Stimulated activated CD8-positive, alpha-beta memory T cell treated with anti-CD3 and anti-CD28 coated beads, Interleukin-7, amount 100 ng/mL, for 4 hours (primary cell): ENCODE measurements around the gene GDPD4.

Experiments
- DNase-seq, 2 donors: peaks; one replicate each; pipeline ENCODE4 v3.0.0-alpha.2; 2020; ENCODE audit warnings: low read depth in 2 of 2

The GDPD4 gene

DNA sequence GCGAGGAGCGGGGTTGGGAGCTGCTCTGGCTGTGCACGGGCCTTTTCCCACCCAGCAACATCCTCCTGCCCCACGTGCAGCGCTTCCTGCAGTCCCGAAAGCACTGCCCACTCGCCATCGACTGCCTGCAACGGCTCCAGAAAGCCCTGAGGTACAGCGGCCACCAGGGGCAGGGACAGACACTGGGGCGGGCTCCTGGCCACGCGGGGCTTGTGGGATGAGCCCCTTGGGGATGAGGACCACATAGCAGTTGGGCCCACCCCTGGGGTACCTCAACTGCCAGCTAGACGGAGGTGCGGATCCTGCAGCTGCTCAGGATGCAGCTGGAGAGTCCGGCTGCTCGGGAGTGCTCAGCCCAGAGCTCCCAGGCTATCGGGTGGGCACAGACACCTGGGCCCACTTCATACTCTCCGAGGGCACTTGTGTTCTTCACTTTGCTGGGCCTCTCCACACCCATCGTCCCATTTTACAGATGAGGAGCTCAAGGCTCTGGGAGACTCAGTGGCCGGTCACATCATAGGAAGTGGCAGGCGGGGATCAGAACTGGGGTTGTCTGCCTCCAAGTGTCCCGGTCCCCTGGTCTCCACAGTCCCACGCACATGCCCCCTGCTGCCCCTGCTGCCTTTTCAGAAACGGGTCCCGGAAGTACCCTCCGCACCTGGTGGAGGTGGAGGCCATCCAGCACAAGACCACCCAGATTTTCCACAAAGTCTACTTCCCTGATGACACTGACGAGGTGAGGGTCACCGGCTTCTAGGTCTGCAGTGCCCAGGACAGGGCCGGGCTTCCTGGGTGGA lies 95.8 kb downstream of the GDPD4 start:
- no peak for DNase-seq

DNA sequence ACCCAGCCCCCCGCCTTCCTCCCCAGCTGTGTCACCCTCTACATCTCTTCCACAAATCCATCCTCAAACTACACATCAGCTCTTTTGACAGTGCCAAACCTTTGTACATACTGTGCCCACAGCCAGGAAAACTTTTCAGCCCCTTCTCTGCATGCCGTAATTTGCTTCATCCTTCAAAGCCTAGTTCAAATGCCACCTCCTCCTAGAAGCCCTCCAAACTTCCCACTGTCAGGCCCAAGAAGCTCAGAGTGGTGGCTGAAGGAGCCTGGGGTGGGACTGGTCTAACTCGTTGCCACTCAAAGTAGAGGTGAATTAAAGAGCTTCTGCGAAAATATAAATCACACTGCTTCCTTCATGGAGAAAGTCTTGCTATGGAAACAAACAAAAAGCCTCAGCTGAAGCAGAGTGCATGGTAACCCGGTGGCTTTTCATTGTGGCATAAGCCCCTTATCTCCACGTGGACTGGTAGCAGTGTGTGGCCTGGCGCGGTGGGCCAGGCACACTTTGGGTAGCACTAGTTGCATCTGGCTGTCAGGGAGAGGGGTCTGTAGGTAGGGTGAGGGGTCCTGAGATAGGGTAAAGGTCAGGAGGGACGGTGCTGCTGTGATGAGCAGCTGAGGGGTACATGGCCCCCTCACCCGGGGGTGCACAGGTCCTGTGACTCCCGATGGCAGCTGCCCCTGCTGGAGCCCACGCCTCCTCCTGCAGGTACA lies 96.6 kb downstream of the GDPD4 start:
- no peak for DNase-seq

DNA sequence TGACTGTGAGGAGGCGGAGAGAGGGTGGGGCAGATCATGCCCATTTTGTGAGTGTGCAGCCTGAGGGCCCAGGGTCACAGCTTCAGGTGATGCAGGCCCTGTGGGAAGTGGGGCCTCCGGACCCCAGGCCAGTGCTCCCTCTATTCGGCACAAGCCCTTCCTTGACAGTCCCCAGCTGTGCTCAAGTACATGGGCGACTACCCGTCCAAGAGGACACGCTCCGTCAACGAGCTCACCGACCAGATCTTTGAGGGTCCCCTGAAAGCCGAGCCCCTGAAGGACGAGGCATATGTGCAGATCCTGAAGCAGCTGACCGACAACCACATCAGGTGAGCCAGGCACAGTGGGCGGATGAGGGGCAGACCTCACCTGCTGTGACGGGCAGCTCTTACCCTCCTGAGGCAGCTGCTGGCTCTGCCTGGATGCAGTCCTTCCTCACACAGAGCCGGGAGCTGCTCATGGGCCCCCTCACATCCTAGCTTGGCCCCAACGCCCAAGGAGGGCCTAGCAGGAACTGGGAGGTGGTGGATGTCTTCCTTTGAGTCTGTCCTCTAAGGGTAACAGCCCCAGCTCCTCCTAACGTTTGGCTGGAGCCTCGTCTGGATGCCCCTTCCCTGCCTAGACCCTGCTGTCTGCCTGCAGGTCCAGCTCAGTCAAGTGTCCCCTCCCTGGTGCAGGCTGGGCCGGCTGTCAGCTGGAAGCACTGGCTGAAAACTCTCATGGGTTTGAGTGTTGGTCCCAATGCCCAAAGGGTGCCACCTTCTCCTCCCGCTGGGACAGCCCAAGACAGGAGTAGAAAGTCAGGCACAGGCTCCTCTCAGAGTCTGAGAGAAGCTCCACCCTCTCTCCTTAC lies 97.4 kb downstream of the GDPD4 start:
- no peak for DNase-seq

DNA sequence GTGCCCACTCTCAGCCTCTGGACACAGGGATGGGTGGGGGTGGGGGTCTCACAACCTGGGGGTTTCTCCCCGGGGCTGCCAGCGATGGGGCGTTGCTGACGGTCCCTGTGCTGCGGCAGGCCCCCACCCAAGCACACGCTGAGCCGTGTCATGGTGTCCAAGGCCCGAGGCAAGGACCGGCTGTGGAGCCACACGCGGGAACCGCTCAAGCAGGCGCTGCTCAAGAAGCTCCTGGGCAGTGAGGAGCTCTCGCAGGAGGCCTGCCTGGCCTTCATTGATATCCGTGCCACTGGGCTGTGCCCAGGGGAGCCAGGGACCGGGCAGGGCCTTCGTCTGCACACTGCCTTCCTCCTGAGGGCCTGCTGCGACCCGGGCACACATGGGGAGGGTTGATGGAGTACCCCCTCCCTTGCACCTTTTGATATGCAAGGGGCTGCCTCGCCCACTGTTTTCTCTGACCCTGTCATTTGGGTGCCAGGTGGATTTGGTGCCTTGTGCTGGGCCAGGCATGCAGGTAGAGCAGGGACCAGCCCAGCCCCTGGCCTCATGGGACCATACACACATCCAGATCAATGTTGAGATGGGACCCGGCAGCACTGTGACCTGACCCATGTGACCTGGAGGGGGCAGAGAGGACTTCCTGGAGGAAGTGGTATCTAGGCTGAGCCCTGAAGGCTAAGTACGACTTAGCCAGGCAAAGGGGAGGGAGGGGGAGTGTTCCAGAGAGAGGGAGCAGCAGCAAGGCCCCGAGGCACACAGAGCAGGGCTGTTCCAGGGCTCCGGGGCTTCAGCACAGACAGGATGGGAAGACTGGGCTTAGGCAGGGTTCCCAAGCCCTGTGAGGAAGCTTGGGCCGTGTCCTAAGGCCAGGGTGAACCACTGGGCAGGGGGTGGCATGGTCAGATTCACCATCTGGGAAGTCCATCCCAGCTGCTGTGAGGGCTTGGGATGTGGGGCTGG lies 98.3 kb downstream of the GDPD4 start:
- no peak for DNase-seq

DNA sequence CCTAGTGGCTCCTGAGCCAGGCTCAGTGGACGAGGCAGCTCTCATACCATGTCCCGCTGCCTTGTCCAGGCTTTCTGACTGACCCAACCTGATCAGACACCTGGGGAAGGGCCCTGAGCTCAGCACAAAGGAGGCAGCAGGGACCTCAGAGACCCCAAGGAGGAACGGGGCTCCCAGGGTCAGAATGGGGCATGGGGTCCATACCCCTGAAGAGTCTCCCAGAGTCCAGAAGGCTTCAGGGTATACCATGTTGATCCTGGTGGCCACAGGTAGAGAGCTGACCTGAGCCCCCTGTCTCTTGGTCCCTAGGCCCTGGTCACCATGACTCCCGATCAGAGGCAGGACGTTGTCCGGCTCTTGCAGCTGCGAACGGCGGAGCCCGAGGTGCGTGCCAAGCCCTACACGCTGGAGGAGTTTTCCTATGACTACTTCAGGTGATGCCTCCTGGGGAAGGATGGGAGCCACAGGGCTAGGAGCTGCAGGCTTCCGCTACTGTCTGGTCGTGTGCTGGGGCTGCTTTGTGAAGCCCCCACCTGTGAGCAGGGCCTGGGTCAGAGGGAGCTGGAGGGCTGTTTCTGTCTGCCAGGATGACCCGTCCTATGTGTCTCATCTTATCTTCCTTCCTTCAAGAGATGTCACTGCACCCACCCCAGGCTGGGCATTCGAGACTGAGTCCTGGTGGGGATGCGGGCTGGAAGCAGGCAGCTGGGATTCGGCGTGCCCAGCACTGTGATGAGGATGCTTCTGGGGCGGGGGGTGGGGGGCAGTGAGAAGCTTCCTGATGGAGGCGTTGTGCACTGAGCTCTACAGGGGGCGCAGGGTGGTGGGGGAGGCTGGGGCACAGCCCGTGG lies 99.3 kb downstream of the GDPD4 start:
- no peak for DNase-seq

DNA sequence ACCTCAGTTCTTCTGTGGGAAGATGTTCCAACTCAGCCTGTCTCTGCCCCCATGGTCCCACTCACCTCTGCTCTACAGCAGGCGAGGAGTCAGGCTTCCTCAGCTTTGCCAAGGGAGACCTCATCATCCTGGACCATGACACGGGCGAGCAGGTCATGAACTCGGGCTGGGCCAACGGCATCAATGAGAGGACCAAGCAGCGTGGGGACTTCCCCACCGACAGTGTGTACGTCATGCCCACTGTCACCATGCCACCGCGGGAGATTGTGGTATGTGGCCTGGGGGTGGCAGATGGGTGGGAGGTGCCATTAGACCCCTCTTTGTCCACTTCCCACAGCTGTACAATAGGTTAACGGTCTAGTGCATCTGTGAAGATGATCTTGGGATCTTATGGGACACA lies 100.1 kb downstream of the GDPD4 start:
- DNase-seq, result no peak

DNA sequence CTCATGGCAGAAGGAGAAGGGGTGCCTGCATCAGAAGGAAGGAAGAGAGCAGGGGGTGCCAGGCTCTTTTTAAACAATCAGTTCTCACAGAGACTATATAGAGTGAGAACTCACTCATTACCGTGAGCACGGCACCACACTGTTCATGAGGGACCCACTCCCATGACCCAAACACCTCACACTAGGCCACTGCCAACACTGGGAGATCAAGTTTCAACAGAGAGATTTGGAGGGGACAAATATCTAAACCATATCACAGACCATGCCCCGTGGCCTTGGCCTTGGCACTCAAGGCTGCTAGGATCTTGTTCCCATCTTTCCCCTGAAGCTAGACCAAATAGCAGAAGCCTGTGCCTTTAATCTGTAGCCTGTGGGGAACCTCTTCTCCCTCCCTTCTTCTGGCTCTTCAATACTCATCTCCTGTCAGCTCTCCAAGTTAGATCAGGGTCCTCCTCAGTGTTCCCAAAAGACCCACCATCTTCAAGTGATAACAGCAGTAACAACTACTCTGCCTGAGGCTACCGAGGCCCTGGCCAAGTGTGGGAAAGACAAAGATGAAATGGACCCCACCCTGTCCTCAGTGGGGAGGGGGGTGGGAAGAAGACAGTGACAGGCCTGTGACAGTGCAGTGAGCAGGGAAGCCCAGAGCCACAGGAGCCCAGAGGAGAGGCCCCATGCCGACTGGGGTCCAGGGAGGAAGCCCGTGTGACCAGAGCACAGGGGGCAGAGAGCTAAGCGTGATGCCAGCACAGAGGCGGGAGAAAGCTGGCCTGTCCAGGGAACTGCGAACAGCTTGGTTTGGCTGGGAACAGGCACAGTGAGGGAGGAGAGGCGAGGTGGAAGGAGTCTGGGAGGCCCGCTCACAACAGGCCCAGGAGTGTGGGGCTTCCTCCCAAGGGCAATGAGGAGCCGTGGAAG lies 100.9 kb downstream of the GDPD4 start:
- DNase-seq, result no peak

DNA sequence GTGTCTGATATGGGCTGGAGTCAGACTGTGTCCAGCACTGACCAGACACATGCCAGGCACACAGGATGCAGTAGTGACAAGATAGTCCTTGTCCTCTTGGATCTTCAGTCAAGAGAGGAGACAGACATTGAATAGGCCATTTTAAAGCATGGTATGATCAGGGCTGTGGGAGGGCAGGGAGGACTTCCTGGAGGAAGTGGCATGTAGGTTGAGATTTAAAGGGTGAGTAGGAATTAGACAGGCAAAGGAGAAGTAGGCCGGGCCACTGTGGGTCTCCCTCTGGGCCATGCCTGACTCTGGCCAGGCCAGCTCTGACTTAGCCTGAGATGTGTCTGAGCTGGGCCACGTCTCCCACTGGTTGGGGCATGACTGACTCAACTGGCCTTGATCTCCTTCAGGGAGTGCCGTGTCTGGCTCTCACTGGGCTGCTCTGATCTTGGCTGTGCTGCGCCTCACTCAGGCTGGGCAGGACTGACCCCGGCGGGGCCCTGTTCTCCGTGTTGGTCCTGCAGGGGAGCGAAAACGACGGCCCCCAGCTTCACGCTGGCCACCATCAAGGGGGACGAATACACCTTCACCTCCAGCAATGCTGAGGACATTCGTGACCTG lies 102.2 kb downstream of the GDPD4 start:
- DNase-seq, result no peak

DNA sequence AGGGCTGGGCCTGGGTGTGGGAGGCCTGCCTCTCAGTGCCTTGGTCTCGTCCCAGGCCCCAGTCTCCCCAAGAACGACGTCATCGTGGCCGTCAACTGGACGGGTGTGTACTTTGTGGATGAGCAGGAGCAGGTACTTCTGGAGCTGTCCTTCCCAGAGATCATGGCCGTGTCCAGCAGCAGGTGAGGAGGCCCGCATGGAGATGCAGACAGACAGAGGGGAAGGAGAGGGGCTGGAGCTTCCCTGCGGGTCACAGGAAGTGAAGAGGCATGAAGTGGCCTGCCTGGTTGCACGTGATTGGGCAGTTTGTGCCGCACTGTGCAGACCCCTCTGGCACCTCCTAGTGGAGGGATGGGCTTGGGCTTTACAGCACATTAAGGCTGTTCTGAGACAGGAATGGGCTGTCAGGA lies 103.0 kb downstream of the GDPD4 start:
- DNase-seq, result no peak

DNA sequence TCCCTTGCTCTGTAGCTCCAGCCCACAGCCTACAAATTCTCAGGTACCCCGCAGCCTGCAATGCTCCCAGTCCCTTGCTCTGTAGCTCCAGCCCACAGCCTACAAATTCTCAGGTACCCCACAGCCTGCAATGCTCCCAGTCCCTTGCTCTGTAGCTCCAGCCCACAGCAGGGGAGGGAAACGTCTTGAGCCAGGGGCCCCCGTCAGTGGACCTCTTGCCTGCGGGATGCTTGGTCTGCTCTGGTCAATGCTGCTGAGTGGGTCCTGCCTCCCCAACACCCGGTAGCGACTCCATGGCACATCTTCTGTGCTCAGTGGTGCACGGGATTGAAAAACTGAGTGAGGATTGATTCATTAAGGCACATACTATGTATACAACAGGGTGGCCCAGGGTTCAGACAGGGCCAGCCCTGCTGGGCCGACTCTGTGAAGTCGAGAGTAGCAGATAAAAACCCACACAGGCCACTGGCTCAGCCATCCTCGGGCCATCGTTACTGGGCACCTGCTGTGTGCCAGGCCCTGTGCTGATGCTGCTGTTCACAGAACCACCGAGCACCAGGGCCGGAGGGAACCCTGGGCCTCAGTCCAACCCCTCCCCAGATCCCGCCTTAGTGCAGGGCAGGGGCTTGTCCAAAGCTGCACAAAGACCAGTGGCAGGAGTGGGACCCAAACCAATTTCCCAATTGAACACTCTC lies 103.7 kb downstream of the GDPD4 start:
- no peak for DNase-seq

DNA sequence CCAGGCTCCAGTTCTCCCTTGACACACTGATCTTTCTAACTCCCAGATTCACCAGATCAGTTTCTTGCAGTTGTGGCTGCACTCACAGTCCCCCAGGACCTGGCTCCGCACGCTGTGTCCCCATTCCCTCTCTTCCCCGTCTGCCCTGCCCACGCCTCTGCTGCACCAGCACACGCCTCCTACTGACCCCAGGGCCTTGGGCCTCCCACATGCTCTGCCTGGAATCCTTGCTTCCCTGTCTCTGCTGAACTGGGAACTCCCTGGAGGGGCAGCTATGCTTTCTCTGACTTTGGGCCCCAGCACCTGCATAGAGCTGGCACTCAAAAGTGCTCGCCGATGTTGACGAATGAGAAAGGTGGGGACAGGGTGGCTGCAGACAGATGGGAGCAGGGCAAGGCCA lies 104.5 kb downstream of the GDPD4 start:
- DNase-seq, result no peak

DNA sequence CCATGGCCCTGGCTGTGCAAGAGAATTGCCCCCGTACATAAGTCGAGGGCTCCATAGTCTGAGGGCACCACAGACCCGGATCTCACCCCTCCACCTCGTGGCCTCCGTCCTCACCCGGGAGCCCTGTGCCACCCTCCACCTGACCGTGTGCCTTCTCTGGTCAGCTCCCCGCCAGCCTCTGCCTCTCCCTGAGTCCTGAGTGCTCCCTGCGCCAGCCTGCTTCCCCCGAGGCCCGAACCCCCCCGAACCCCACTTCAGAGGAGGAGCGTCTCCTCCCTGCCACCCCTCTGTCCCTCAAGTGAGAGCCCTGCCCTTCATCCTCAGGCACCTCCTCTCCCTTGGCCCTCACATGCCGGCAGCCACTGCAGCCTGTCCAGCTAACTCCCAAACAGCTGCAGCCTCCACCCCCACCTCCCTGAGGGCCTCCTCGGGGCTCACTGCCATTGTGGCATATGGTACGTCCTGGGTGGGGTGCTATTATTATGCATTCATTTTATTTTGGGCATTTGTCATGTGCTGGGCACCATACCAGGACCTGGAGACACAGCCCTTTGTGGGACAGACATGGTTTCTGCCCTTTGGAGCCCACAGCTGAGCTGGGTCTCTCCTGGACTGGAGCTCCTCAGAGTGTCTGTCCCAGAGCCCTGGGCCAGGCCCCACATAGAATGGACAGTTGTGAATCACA lies 106.3 kb downstream of the GDPD4 start:
- DNase-seq, result no peak

DNA sequence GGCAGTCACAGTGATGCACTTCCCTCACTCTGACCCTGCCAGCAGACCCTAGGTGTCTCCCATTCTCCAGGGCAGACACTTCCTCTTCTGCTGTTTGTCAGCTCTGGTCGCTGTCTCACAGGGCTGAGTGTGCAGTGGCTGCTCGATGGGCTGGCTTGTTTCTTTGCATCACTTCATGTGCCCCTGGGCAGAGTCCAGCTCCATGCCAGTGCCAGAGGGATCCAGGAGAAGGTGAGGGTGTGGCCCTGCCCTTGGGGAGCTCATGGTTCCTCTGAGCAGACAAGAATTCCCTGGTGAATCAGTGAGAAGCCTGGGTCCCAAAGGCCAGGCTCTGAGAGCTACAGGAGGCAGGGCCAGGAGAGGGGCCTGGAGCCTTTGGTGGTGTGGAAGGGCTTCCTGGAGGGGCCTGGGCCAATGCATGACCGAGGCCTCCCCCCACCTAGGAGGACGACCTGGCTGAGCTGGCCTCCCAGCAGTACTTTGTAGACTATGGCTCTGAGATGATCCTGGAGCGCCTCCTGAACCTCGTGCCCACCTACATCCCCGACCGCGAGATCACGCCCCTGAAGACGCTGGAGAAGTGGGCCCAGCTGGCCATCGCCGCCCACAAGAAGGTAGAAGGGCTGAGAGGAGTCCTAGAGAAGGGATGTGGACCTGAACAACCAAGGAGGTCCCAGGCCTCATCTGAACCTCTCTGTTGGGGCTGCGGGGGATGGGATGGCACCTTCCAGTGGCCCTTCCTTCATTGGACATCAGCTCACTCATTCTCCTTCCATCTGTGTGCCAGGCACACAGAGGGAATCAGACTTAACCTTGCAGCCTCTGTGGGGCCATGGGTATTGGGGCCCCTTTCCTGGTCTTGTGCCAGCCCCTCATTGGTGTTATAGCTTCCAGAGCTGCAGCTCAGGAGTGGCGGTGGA lies 107.3 kb downstream of the GDPD4 start:
- no peak for DNase-seq

DNA sequence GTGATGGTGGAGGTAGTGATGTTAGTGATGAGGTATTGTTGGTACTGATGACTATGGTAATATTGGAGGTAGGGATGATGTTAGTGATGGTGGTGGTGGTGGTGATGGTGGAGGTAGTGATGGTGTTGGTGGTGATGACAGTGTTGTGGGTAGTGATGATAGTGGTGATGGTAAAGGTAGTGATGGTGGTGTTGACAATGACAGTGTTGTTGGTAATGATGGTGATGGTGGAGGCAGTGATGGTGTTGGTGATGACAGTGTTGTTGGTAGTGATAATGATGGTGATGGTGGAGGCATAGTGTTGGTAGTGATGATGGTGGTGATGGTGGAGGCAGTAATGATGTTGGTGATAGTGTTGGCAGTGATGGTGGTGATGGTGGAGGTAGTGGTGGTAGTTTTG lies 108.3 kb downstream of the GDPD4 start:
- no peak for DNase-seq

DNA sequence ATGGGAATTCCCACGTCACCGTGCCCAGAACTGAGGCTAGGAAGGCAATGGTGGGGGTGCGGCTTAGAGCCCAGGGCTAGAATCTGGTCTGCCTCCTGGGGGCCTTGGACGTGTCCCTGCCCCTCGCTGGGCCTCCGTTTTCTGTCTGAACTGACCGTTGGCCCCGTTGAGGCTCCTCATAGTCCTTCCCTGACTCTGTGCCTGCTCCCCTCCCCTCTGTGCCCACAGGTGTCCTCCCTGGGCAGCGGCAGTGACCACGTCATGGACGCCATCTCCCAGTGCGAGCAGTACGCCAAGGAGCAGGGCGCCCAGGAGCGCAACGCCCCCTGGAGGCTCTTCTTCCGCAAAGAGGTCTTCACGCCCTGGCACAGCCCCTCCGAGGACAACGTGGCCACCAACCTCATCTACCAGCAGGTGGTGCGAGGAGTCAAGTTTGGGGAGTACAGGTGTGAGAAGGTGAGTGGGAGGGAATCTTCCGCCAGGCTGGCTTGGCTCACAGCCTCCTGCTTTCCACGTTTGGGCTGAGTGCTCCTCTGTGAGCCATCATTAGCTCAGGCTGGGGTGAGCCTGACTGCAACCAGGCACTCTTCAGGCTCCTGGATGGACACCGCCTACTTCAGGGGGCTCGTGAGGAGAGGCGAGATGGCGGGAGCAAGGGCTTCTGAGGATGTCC lies 109.5 kb downstream of the GDPD4 start:
- peak; percentile 6 to 28 for DNase-seq

DNA sequence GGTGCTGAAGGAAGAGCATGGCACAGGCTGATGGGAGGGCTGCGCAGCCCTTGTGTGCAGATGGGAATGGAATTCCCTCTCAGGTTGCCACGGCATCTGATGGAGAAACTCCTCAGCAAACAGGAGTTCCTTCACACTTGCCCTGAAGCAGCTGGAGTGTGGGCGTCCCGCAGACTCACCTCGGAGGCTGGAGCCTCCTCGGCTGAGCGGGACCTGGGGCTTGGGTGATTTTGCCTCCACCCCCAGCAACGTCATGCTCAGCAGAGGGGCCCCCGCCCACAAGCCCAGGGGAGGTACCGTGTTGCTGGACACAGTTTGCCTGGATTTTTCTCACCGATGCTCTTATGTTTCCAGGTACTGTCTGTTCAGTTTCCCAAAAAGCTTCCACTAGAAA lies 110.1 kb downstream of the GDPD4 start:
- no peak for DNase-seq
